MM.1S (cell line): Measurements from ENCODE around the gene PPP4R3B.

Source experiments
- DNase-seq: peaks from one replicate; pipeline ENCODE4 v3.0.0-alpha.2; 2015
- H2AFZ ChIP-seq: fragments of 300-600 bp; sonication (generic); 2 replicates; pipeline ENCODE4 v1.6.0; 2016; ENCODE audit warnings: antibody characterized with exemption, low read length
- H3F3A ChIP-seq: fragments of 300-600 bp; sonication (generic); 2 replicates; pipeline ENCODE4 v1.6.1; 2016; ENCODE audit warnings: mild to moderate bottlenecking, antibody characterized with exemption, low read length, moderate library complexity, mixed read lengths; ENCODE audit not compliant: insufficient read depth
- H3K27ac ChIP-seq: fragments of 300-600 bp; sonication (generic); 2 replicates; pipeline ENCODE4 v1.5.1; 2016; ENCODE audit warnings: mild to moderate bottlenecking, low read length
- H3K27me3 ChIP-seq: fragments of 300-600 bp; sonication (generic); replicated peaks from 2 replicates; pipeline ENCODE4 v1.6.0; 2016; ENCODE audit warnings: low read length; ENCODE audit not compliant: insufficient read depth
- H3K36me3 ChIP-seq: fragments of 300-600 bp; sonication (generic); replicated peaks from 2 replicates; pipeline ENCODE4 v1.6.1; 2016; ENCODE audit warnings: mild to moderate bottlenecking, low read length, mixed read lengths; ENCODE audit not compliant: insufficient read depth
- H3K4me1 ChIP-seq: fragments of 300-600 bp; sonication (generic); 2 replicates; pipeline ENCODE4 v1.6.1; 2016; ENCODE audit warnings: low read length, mixed read lengths
- H3K4me2 ChIP-seq: fragments of 300-600 bp; sonication (generic); 2 replicates; pipeline ENCODE4 v1.6.0; 2016; ENCODE audit warnings: low read depth, low read length
- H3K4me3 ChIP-seq: fragments of 300-600 bp; sonication (generic); 2 replicates; pipeline ENCODE4 v1.5.1; 2016; ENCODE audit warnings: low read length, mixed read lengths
- H3K79me2 ChIP-seq: fragments of 300-600 bp; sonication (generic); 2 replicates; pipeline ENCODE4 v1.6.1; 2016; ENCODE audit warnings: mixed run types, low read length, mixed read lengths
- H3K9ac ChIP-seq: fragments of 300-600 bp; sonication (generic); 2 replicates; pipeline ENCODE4 v1.6.1; 2016; ENCODE audit warnings: low read length, mixed read lengths
- H3K9me2 ChIP-seq: fragments of 300-600 bp; sonication (generic); replicated peaks from 2 replicates; pipeline ENCODE4 v1.6.1; 2016; ENCODE audit warnings: mild to moderate bottlenecking, low read length, mixed read lengths; ENCODE audit not compliant: insufficient read depth
- H3K9me3 ChIP-seq: fragments of 300-600 bp; sonication (generic); replicated peaks from 2 replicates; pipeline ENCODE4 v1.6.1; 2016; ENCODE audit warnings: mild to moderate bottlenecking, low read length, mixed read lengths; ENCODE audit not compliant: insufficient read depth
- H4K20me1 ChIP-seq: fragments of 300-600 bp; sonication (generic); 2 replicates; pipeline ENCODE4 v1.6.1; 2016; ENCODE audit warnings: mild to moderate bottlenecking, low read length, moderate library complexity, mixed read lengths; ENCODE audit not compliant: insufficient read depth
- EZH2 ChIP-seq: fragments of 300-600 bp; sonication (generic); optimal IDR thresholded peaks from 2 replicates; pipeline ENCODE3; 2017; ENCODE audit warnings: low read depth, mild to moderate bottlenecking, antibody characterized with exemption, low read length, mixed read lengths
- EZH2phosphoT487 ChIP-seq: fragments of 300-600 bp; sonication (generic); IDR thresholded peaks from 2 replicates; pipeline ENCODE4 v1.6.1; 2018; ENCODE audit warnings: antibody characterized with exemption, low read length
- TF ChIP-seq, protein P1 (sequence below): fragments of 300-600 bp; sonication (generic); IDR thresholded peaks from 2 replicates; pipeline ENCODE4 v1.5.1; 2016; ENCODE audit warnings: antibody characterized with exemption, low read length, mixed read lengths

PPP4R3B gene

GRCh38 chr2:55560855-55561254, 56.6 kb downstream of the PPP4R3B start:
- no peaks in the 10 kb centered on the region for H3F3A ChIP-seq
- no peaks in the 10 kb centered on the region for H3K4me1 ChIP-seq
- no peak for TF ChIP-seq EZH2
- TF ChIP-seq EZH2phosphoT487: no peak
- TF ChIP-seq, protein P1, sequence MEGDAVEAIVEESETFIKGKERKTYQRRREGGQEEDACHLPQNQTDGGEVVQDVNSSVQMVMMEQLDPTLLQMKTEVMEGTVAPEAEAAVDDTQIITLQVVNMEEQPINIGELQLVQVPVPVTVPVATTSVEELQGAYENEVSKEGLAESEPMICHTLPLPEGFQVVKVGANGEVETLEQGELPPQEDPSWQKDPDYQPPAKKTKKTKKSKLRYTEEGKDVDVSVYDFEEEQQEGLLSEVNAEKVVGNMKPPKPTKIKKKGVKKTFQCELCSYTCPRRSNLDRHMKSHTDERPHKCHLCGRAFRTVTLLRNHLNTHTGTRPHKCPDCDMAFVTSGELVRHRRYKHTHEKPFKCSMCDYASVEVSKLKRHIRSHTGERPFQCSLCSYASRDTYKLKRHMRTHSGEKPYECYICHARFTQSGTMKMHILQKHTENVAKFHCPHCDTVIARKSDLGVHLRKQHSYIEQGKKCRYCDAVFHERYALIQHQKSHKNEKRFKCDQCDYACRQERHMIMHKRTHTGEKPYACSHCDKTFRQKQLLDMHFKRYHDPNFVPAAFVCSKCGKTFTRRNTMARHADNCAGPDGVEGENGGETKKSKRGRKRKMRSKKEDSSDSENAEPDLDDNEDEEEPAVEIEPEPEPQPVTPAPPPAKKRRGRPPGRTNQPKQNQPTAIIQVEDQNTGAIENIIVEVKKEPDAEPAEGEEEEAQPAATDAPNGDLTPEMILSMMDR: no peak
- no peak overlapping the region for H2AFZ ChIP-seq
- H3K9ac ChIP-seq: no peak overlapping the region
- H3K9me2 ChIP-seq: no peaks in the 10 kb centered on the region
- no peak overlapping the region for H3K4me2 ChIP-seq
- H3K27ac ChIP-seq: no peak overlapping the region
- no peaks in the 10 kb centered on the region for H3K27me3 ChIP-seq
- H4K20me1 ChIP-seq: no peaks in the 10 kb centered on the region
- peaks cover 3% of the 10 kb centered on the region; the same call in 1 of the 2 replicates for H3K79me2 ChIP-seq
- H3K4me3 ChIP-seq: no peak overlapping the region
- no peaks in the 10 kb centered on the region; the same call in 1 of the 2 replicates for H3K9me3 ChIP-seq
- peaks cover 25% of the 10 kb centered on the region; the same call in 1 of the 2 replicates for H3K36me3 ChIP-seq
- DNase-seq: no peak

DNA sequence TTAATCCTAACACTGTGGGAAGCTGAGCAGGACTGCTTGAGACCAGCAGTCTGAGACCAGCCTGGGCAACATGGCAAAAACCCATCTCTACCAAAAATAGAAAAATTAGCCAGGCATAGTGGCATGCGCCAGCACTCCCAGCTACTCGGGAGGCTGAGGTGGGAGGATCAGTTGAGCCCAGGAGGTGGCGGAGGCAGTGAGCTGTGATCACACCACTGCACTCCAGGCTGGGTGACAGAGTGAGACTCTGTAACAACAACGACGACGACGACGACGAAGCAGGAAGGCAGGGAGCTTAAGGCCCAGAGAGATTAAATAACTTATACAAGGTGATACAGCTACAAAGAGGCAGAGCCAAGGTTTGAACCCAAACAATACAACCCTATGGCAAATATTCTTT, 60.6 kb downstream of the PPP4R3B start:
- H2AFZ ChIP-seq: no peak overlapping the region
- no peak for TF ChIP-seq EZH2
- TF ChIP-seq, protein P1: no peak
- TF ChIP-seq EZH2phosphoT487: no peak

DNA sequence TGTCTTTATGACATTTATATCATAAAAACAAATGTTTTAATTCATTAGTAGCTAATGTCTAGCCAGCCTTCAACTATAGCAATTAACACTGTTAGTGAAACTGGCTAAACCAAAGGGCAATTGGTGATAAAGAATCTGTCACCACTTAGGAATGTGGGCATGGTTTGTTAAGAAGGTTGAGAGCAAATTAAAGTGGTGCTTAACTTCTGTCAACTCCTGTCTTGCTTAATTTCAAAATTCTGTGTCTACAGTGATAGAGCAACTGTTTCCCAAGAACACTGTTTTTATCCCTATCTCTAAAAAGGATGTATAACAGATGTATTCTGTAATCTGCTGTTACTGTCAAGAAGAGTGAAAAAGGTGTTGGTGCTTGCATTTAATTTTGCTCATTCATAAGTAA, 61.4 kb downstream of the PPP4R3B start:
- DNase-seq: no peak
- Histone ChIP-seq H2AFZ (no peak overlapping the region), H3K27ac (no peak overlapping the region), H3K9me2 (no peaks in the 10 kb centered on the region), H3F3A (no peaks in the 10 kb centered on the region), H3K4me2 (no peak overlapping the region), H4K20me1 (no peaks in the 10 kb centered on the region), H3K9me3 (no peaks in the 10 kb centered on the region; the same call in 1 of the 2 replicates), H3K4me1 (no peaks in the 10 kb centered on the region), H3K79me2 (peaks cover 6% of the 10 kb centered on the region; the same call in 1 of the 2 replicates), H3K4me3 (no peak overlapping the region), H3K27me3 (no peaks in the 10 kb centered on the region), H3K36me3 (peaks cover 6% of the 10 kb centered on the region; the same call in 1 of the 2 replicates), H3K9ac (no peak overlapping the region)
- TF ChIP-seq EZH2: no peak
- no peak for TF ChIP-seq EZH2phosphoT487
- TF ChIP-seq, protein P1: no peak

More for the DNA sequence above, 60.6 kb downstream of the PPP4R3B start:
- no peaks in the 10 kb centered on the region for H3K4me1 ChIP-seq
- peaks cover 6% of the 10 kb centered on the region; the same call in 1 of the 2 replicates for H3K36me3 ChIP-seq
- H3K27ac ChIP-seq: no peak overlapping the region
- H3K4me2 ChIP-seq: no peak overlapping the region
- no peaks in the 10 kb centered on the region for H4K20me1 ChIP-seq
- H3K4me3 ChIP-seq: no peak overlapping the region
- no peaks in the 10 kb centered on the region for H3F3A ChIP-seq
- no peaks in the 10 kb centered on the region for H3K27me3 ChIP-seq
- H3K79me2 ChIP-seq: peaks cover 6% of the 10 kb centered on the region; the same call in 1 of the 2 replicates
- no peaks in the 10 kb centered on the region; the same call in 1 of the 2 replicates for H3K9me3 ChIP-seq
- H3K9me2 ChIP-seq: no peaks in the 10 kb centered on the region
- no peak overlapping the region for H3K9ac ChIP-seq
- no peak for DNase-seq
